Hepatocyte (in vitro differentiated cells): ENCODE data around the gene ADGRD1.

Source experiments
- CTCF ChIP-seq: fragments of 200-600 bp; sonication (generic); IDR thresholded peaks from 2 replicates; pipeline ENCODE4 v1.5.1; 2016; ENCODE audit warnings: antibody characterized with exemption, mild to moderate bottlenecking; ENCODE audit not compliant: poor library complexity
- EZH2 ChIP-seq: fragments of 200-600 bp; sonication (generic); IDR thresholded peaks from 2 replicates; pipeline ENCODE4 v1.6.1; 2016; ENCODE audit warnings: antibody characterized with exemption, mild to moderate bottlenecking, borderline replicate concordance
- EZH2phosphoT487 ChIP-seq: fragments of 200-600 bp; sonication (generic); IDR thresholded peaks from one replicate; pipeline ENCODE4 v1.6.1; 2018; ENCODE audit warnings: antibody characterized with exemption, mild to moderate bottlenecking, low read depth, moderate library complexity; ENCODE audit not compliant: unreplicated experiment, severe bottlenecking

- TF ChIP-seq CTCF = no peak
- no peak for TF ChIP-seq EZH2
- no peak for TF ChIP-seq EZH2phosphoT487
Measured at GRCh38 chr12:131114271-131114670, 160.6 kb downstream of the ADGRD1 start.
